Spinal cord (tissue), 10 donors: ENCODE results near the gene PRMT2. TPM values are rescaled to one million over a fixed set of nuclear protein-coding genes. Genes with fewer than 3 reads are reported as not detected.

Source experiments
- DNase-seq, 6 donors: peaks; one replicate each; pipeline versions ENCODE4 v3.0.0 to v3.0.0-alpha.2; 2013 to 2015; ENCODE audit warnings: low spot score in 6 of 6, low read depth in 4 of 6
- H3K27ac ChIP-seq: one replicate; pipeline ENCODE4 v1.5.1; 2013; ENCODE audit warnings: low read depth, low read length, control low read depth
- H3K27me3 ChIP-seq: one replicate; pipeline ENCODE4 v1.6.1; 2013; ENCODE audit warnings: low read length; ENCODE audit not compliant: control insufficient read depth, insufficient read depth
- H3K36me3 ChIP-seq: one replicate; pipeline ENCODE4 v1.6.1; 2013; ENCODE audit warnings: low read length; ENCODE audit not compliant: control insufficient read depth, insufficient read depth
- H3K4me1 ChIP-seq: one replicate; pipeline ENCODE4 v1.6.1; 2013; ENCODE audit warnings: low read length; ENCODE audit not compliant: control insufficient read depth, insufficient read depth
- H3K4me3 ChIP-seq: one replicate; pipeline ENCODE4 v1.5.1; 2013; ENCODE audit warnings: low read depth, low read length, control low read depth
- H3K9me3 ChIP-seq: one replicate; pipeline ENCODE4 v1.6.1; 2013; ENCODE audit warnings: low read length; ENCODE audit not compliant: control insufficient read depth, insufficient read depth
- whole genome bisulfite sequencing: methylation state at CpG from one replicate; pipeline ENCODE4 v1.1.5; 2013; ENCODE audit warnings: missing lambda C conversion rate; ENCODE audit not compliant: insufficient coverage; 5-methylcytosine and 5-hydroxymethylcytosine counted together
- polyA plus RNA-seq, 2 donors: library from polyadenylated mRNA; unstranded; fragments of 120-200 nt; gene quantifications; one replicate each; pipeline ENCODE4 v1.2.1, GENCODE V29; 2013; ENCODE audit not compliant: insufficient read length in 2 of 2
- total RNA-seq, 2 donors: library from RNA; depleted of rRNA in 1 of 2; stranded (reverse); fragments of 120-200 nt in 1 of 2; fragments of >200 nt in 1 of 2; gene quantifications; one replicate each; pipeline versions ENCODE4 v1.2.3 to v1.2.4, GENCODE V29; 2013 to 2014
- donor health status: healthy.

Gene PRMT2
- total and polyA plus RNA-seq, 4 donors = 125 to 216 (median 206) TPM

DNA sequence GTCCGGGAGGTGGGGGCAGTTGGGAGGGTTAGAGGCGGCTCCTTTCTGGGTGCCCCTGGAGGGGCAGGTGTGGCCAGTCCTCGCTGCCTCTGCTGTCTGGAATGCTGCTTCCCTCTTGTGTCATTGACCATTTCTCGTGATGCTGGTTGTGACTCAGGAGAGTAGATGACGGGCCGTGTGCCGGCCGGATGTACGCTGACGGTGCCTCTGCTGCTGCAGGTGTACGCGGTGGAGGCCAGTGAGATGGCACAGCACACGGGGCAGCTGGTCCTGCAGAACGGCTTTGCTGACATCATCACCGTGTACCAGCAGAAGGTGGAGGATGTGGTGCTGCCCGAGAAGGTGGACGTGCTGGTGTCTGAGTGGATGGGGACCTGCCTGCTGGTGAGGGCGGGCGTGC lies 13.9 kb downstream of the PRMT2 start:
- no peak for DNase-seq
- peaks cover 81% of the 10 kb centered on the region for H3K36me3 ChIP-seq
- 96% methylated on average over 17 of the region's 19 CpGs for WGBS

DNA sequence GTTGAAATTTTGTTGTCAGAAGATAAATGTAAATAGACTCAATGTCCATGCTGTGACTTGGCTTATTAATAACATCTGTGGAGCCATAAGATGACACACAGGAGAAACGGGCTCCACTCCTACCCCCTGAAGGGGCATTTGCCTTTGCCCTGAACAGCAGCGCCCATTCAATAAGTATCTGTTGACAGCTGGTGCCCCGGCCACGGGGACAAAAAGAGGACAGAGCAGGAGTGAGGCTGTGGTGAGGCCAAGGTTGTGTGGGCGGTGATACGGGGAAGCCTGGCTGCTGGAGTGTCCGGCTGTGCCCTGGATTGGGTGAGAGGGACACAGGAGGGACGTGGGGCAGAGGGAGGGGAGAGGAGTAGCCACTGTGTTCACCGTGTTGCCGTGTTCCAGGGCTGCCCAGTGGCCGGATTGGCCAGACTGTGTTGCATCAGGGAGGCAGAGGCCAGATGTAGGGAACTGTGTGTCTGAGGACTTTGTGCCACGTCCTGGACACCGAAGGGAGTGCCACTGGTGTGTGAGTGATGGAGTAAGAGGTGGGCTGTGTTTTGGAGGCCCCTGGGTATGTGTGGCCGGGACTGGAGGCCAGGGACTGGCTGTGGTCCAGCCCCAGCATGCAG lies 15.1 kb downstream of the PRMT2 start:
- Histone ChIP-seq H3K9me3 (peaks cover 4% of the 10 kb centered on the region), H3K4me1 (peaks cover 3% of the 10 kb centered on the region), H3K4me3 (no peak overlapping the region), H3K27ac (no peak overlapping the region), H3K36me3 (peaks cover 77% of the 10 kb centered on the region), H3K27me3 (no peaks in the 10 kb centered on the region)
- WGBS = 76% methylated on average over 13 of the region's 14 CpGs
- DNase-seq = no peak

More for the DNA sequence above, 13.9 kb downstream of the PRMT2 start:
- Histone ChIP-seq H3K4me3 (no peak overlapping the region), H3K4me1 (peaks cover 3% of the 10 kb centered on the region), H3K9me3 (no peaks in the 10 kb centered on the region), H3K27ac (no peak overlapping the region), H3K27me3 (no peaks in the 10 kb centered on the region)

DNA sequence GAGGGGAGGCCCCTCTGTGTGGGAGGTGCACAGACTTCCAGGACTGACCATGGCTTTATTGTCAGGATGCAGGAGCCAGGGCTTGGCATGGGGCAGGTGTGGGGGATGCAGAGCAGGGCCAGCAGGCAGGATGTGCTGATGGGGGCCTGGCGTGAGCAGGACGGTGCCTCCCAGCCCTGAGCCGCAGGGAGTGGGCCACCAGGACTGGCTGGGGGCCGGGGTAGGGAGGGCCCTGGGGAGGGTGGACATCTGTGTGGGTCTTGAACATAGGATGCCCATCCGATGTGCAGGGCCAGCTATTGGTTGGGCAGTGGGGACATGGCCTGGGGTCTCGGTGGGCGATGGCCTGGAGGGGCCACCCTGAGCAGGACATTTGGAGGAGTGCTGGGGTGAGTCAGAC lies 15.6 kb downstream of the PRMT2 start:
- no peak for DNase-seq
- H3K27me3 ChIP-seq = no peaks in the 10 kb centered on the region
- no peak overlapping the region for H3K27ac ChIP-seq
- peaks cover 72% of the 10 kb centered on the region for H3K36me3 ChIP-seq
- H3K4me3 ChIP-seq = no peak overlapping the region
- peaks cover 4% of the 10 kb centered on the region for H3K9me3 ChIP-seq
- peaks cover 3% of the 10 kb centered on the region for H3K4me1 ChIP-seq
- WGBS = over 99% methylated on average over 7 of the region's 7 CpGs

DNA sequence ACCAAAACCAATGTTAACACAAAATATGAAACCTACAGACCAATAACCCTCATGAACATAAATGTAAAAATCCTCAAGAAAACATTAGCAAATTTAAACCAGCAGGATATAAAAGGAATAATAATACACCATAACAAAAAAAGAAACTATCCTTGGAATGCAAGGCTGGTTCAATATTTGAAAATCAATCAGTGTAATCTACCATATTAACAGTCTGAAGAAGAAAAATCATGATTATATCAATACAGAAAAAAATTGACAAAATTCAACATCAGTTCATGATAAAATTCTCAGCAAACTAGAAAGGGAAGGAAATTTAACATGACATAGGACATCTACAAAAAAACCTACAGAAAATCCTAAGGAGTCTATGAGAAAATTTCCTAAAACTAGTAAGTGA lies 19.8 kb downstream of the PRMT2 start:
- Histone ChIP-seq H3K27ac (no peak overlapping the region), H3K9me3 (peaks cover 4% of the 10 kb centered on the region), H3K27me3 (no peaks in the 10 kb centered on the region), H3K4me3 (no peak overlapping the region), H3K36me3 (peaks cover 53% of the 10 kb centered on the region), H3K4me1 (no peaks in the 10 kb centered on the region)
- no peak for DNase-seq

DNA sequence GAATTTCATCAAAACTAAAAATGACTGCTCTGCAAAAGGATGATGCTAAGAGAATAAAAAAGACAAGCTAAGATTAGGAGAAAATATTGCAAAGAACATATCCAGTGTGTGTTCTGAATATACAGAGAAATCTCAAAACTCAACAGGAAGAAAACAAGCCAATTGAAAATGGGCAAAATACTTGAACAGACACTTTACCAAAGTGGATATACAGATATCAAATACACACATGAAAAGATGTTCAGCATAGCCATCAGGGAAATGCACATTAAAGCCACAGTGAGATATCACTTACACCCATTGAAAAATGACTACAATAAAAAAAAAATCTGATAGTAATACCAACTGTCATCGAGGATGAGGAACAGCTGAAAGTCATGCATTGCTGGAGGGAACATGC lies 21.3 kb downstream of the PRMT2 start:
- peaks cover 4% of the 10 kb centered on the region for H3K4me1 ChIP-seq
- H3K9me3 ChIP-seq = peaks cover 4% of the 10 kb centered on the region
- WGBS = no CpG with 5 or more reads among the region's 1 CpG
- H3K27me3 ChIP-seq = no peaks in the 10 kb centered on the region
- DNase-seq = no peak
- peaks cover 47% of the 10 kb centered on the region for H3K36me3 ChIP-seq
- no peak overlapping the region for H3K4me3 ChIP-seq
- H3K27ac ChIP-seq = no peak overlapping the region

DNA sequence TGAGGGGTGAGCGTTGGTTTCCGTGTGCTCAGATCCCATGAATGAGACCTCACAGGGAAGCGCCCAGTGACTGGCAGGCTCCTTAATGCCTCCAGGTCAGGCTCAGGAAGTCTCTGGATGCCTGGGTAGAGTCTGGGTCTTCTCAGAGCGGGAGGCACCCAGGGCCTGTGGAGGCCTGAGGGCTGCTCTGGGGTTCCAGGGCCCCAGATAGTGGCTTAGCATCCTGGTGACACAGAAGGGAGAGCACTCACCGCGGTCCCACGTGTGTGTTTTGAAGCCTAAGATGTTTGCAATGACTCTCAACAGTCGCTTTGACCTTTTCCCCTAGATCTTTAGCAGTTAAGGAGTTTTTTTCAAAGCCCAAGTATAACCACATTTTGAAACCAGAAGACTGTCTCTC lies 25.0 kb downstream of the PRMT2 start:
- DNase-seq = no peak
- Histone ChIP-seq H3K4me3 (no peak overlapping the region), H3K27me3 (no peaks in the 10 kb centered on the region), H3K36me3 (peaks cover 54% of the 10 kb centered on the region), H3K4me1 (peaks cover 4% of the 10 kb centered on the region), H3K27ac (no peak overlapping the region), H3K9me3 (no peaks in the 10 kb centered on the region)
- 98% methylated on average over 4 of the region's 8 CpGs for WGBS

DNA sequence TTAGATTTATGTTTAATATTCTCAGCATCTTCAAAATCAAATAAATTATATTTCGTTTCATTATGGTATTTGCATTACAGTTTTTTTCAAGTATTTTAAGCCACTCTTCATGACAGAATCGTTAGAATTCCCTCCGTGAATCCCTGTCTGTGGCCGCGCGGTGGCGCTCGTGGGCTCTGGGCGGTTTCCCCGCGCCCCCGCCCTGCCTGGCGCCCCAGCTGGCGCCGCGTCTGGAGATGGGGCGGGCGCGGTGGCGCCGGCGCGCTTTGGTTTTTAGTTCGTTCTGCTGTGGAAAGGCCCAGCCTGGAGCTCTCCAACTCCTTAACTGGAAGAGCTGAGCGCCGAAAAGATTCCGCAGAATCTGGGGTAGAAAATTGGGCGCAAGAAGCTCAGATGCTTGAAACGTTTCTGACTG lies 25.7 kb downstream of the PRMT2 start:
- Histone ChIP-seq H3K9me3 (no peaks in the 10 kb centered on the region), H3K27me3 (no peaks in the 10 kb centered on the region), H3K36me3 (peaks cover 54% of the 10 kb centered on the region), H3K4me1 (peaks cover 4% of the 10 kb centered on the region), H3K4me3 (no peak overlapping the region), H3K27ac (no peak overlapping the region)
- peak in 4 of 6 donors; percentile 38 to 93 (median 70) for DNase-seq
- WGBS = 10% methylated on average over 28 of the region's 29 CpGs

DNA sequence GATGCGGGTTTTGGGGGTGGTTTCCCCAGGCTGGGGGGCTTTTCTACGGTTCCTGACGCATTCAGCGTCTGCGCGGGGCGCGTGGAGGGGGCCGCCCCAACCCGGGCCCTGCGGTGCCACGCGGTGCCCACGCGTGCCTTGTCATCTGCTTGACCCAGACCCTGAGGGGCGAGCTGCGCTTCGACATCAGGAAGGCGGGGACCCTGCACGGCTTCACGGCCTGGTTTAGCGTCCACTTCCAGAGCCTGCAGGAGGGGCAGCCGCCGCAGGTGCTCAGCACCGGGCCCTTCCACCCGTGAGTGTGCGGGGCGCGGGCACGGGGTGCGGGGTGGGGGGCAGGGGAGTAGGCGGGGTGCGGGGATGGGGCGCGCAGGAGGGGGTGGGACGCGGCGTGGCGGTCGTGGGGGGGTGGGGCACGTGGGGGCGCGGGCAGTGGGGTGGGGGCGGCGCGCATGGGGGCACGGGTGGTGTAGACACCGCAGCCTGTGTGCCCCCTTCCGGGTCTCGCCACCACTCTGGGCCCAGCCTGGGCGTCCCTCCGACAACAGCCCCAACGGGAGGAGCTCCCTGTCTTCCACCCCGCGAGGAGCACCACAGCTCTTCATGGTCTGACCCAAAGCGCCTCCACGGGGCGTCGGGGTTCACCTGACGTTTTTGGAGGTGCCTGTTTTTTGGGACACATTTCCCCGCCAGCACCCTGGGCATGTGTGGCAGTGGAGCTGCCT lies 26.3 kb downstream of the PRMT2 start:
- peaks cover 54% of the 10 kb centered on the region for H3K36me3 ChIP-seq
- H3K27ac ChIP-seq = no peak overlapping the region
- peaks cover 4% of the 10 kb centered on the region for H3K4me1 ChIP-seq
- H3K27me3 ChIP-seq = no peaks in the 10 kb centered on the region
- H3K9me3 ChIP-seq = no peaks in the 10 kb centered on the region
- H3K4me3 ChIP-seq = no peak overlapping the region
- WGBS = 57% methylated on average over 41 of the region's 61 CpGs
- no peak for DNase-seq

DNA sequence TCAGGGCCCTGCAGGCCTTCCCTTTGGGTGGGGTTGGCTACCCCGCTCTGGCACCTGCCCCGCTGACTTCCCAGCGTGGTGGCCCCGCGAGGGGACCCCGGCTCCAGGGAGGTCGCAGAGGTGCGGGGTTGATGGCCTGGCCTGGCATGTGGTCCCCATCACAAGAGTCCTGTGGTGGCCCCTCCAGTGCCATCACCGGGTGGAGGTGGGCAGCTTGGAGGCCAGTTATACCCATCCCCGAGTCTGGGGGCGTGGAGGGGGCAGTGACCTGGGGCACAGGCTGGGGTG lies 26.8 kb downstream of the PRMT2 start:
- peaks cover 4% of the 10 kb centered on the region for H3K27me3 ChIP-seq
- H3K4me3 ChIP-seq = no peak overlapping the region
- DNase-seq = no peak
- 98% methylated on average over 11 of the region's 11 CpGs for WGBS
- no peak overlapping the region for H3K27ac ChIP-seq
- no peaks in the 10 kb centered on the region for H3K9me3 ChIP-seq
- H3K4me1 ChIP-seq = peaks cover 8% of the 10 kb centered on the region
- peaks cover 56% of the 10 kb centered on the region for H3K36me3 ChIP-seq

DNA sequence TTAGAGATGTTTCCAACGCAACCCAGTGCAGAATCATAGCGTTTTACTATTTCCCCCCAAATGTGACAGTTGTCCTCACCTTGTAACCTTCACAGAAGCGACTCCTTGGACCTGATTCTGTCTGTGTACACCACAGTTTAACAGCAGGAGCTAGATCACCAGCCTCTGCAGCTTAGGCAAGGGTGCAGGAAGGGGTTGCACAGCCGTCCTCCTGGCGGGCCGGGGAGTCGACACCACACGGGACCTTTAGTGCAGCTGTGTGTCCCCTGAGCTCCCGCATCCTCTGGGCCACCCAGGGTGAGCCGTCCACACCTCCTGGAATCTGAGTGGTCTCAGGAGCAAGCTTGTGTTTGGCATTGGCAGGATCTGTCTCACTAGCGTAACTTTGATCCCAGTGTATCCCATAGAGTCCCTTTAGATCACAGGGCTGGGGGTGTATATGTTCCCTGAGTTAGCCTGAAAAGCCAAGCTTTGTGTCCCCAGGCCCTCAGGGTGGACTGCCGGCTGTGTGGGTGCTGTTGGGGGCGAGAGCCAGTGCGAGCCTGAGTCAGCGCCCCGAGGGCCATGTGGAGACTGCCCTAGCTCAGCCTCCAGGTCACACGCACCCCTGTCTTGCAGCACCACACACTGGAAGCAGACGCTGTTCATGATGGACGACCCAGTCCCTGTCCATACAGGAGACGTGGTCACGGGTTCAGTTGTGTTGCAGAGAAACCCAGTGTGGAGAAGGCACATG lies 27.5 kb downstream of the PRMT2 start:
- peaks cover 8% of the 10 kb centered on the region for H3K27me3 ChIP-seq
- no peaks in the 10 kb centered on the region for H3K9me3 ChIP-seq
- peaks cover 56% of the 10 kb centered on the region for H3K36me3 ChIP-seq
- H3K4me3 ChIP-seq = no peak overlapping the region
- H3K4me1 ChIP-seq = peaks cover 14% of the 10 kb centered on the region
- H3K27ac ChIP-seq = no peak overlapping the region
- 87% methylated on average over 20 of the region's 21 CpGs for WGBS
- no peak for DNase-seq
